ENCODE data around the gene SLC50A1. TPM values are rescaled to one million over a fixed set of nuclear protein-coding genes. Genes with fewer than 3 reads are reported as not detected.
"Not testable (repeated sequence)": the region's sequence is repeated elsewhere in the genome, so short reads cannot be mapped to it uniquely, and the experiment has no call there.

The SLC50A1 gene
- total RNA-seq, 1 experiment from 2014 or later = 67.4 TPM

DNA sequence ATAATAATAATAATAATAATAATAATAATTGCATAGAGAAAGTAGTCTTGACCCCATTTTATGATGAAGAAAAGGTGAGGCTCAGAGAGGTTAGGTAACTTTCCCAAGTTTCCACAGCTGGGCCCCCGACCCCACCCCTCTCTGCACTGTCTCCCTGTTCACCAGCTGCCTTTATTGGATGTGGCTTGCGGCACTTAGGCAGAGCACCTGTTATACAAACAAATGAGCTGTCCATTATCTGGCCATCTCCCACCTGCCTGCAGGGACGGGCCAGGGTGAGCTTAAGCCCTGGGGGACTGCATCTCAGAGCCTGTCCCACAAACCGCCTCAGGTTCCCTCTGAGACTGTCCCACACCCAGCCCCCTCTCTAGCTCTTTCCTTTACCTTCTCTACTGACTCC lies 18.0 kb upstream of the SLC50A1 start:
- Histone ChIP-seq H3K36me3 (ENCODE audit: control insufficient read depth, insufficient read depth, low read length) (no peaks in the 10 kb centered on the region), H3K4me3 (ENCODE audit: low read depth in 2 of 2, low read length in 2 of 2) (no peak overlapping the region), H3K27me3 (ENCODE audit: control insufficient read depth, insufficient read depth, low read length) (no peaks in the 10 kb centered on the region), H3K4me1 (ENCODE audit: control insufficient read depth, insufficient read depth, low read length) (no peaks in the 10 kb centered on the region), H3K9me3 (ENCODE audit: control insufficient read depth, insufficient read depth, low read depth, low read length) (no peaks in the 10 kb centered on the region), H3K27ac (ENCODE audit: low read length) (no peak overlapping the region)
- ATAC-seq (no peak), DNase-seq (ENCODE audit: low read depth, low spot score) (no peak)
- no peak for TF ChIP-seq CTCF (IDR thresholded peaks at IDR 0.05)
- TF ChIP-seq, protein P1, sequence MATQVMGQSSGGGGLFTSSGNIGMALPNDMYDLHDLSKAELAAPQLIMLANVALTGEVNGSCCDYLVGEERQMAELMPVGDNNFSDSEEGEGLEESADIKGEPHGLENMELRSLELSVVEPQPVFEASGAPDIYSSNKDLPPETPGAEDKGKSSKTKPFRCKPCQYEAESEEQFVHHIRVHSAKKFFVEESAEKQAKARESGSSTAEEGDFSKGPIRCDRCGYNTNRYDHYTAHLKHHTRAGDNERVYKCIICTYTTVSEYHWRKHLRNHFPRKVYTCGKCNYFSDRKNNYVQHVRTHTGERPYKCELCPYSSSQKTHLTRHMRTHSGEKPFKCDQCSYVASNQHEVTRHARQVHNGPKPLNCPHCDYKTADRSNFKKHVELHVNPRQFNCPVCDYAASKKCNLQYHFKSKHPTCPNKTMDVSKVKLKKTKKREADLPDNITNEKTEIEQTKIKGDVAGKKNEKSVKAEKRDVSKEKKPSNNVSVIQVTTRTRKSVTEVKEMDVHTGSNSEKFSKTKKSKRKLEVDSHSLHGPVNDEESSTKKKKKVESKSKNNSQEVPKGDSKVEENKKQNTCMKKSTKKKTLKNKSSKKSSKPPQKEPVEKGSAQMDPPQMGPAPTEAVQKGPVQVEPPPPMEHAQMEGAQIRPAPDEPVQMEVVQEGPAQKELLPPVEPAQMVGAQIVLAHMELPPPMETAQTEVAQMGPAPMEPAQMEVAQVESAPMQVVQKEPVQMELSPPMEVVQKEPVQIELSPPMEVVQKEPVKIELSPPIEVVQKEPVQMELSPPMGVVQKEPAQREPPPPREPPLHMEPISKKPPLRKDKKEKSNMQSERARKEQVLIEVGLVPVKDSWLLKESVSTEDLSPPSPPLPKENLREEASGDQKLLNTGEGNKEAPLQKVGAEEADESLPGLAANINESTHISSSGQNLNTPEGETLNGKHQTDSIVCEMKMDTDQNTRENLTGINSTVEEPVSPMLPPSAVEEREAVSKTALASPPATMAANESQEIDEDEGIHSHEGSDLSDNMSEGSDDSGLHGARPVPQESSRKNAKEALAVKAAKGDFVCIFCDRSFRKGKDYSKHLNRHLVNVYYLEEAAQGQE (IDR thresholded peaks at IDR 0.05; ENCODE audit: insufficient read depth in 1 of 2, low read depth in 2 of 2, low read length in 1 of 2) = no peak
- no peak for TF ChIP-seq POLR2AphosphoS5 (IDR thresholded peaks at IDR 0.05; ENCODE audit: low read depth, low read length)
- no peak for TF ChIP-seq SIN3A (IDR thresholded peaks at IDR 0.05; ENCODE audit: borderline replicate concordance, insufficient read depth, low read depth, low read length)
- TF ChIP-seq TCF7L2 (IDR thresholded peaks at IDR 0.05; ENCODE audit: low read depth, low read length) = no peak
- CTCF ChIA-PET = interaction anchor here (0.7 kb wide), 2 partner anchors 26 to 55 kb away, joined by 3 to 5 read pairs; partner anchors contain the start of gene KRTCAP2
- BruUV-seq (replicated peaks) = no TSS peak
- POLR2A ChIA-PET = interaction anchor here (0.6 kb wide), 1 partner anchor 132 kb away, joined by 15 read pairs; no protein-coding TSS in a partner anchor
- intact Hi-C loops (cut with micrococcal nuclease; ENCODE audit: unreplicated experiment) = no loop called here
- in situ Hi-C loops (cut with HindIII; ENCODE audit: low pct_unique_long_range_greater_than_20kb, low sequenced_read_pairs) = no loop called here

DNA sequence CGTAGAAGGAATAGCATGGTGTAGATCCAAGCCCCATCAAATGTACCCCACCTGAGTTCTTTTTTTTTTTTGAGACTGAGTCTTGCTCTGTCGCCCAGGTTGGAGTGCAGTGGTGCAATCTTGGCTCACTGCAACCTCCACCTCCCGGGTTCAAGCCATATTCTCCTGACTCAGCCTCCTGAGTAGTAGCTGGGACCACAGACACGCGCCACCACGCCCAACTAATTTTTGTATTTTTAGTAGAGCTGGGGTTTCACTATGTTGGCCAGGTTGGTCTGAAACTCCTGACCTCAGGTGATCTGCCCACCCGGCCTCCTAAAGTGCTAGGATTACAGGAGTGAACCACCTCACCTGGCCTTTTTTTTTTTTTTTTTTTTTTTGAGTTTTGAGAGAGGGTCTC lies 17.6 kb upstream of the SLC50A1 start:
- H3K4me3 ChIP-seq (ENCODE audit: low read depth in 2 of 2, low read length in 2 of 2); H3K27ac ChIP-seq (ENCODE audit: low read length); DNase-seq (ENCODE audit: low read depth, low spot score); ATAC-seq; H3K36me3 ChIP-seq (ENCODE audit: control insufficient read depth, insufficient read depth, low read length); H3K4me1 ChIP-seq (ENCODE audit: control insufficient read depth, insufficient read depth, low read length); intact Hi-C loops (cut with micrococcal nuclease; ENCODE audit: unreplicated experiment); BruUV-seq (replicated peaks); POLR2A ChIA-PET; H3K27me3 ChIP-seq (ENCODE audit: control insufficient read depth, insufficient read depth, low read length); in situ Hi-C loops (cut with HindIII; ENCODE audit: low pct_unique_long_range_greater_than_20kb, low sequenced_read_pairs); H3K9me3 ChIP-seq (ENCODE audit: control insufficient read depth, insufficient read depth, low read depth, low read length): not testable (repeated sequence)
- CTCF ChIA-PET = interaction anchor here (0.7 kb wide), 2 partner anchors 49 to 55 kb away, joined by 3 to 4 read pairs; partner anchors contain the start of gene KRTCAP2

DNA sequence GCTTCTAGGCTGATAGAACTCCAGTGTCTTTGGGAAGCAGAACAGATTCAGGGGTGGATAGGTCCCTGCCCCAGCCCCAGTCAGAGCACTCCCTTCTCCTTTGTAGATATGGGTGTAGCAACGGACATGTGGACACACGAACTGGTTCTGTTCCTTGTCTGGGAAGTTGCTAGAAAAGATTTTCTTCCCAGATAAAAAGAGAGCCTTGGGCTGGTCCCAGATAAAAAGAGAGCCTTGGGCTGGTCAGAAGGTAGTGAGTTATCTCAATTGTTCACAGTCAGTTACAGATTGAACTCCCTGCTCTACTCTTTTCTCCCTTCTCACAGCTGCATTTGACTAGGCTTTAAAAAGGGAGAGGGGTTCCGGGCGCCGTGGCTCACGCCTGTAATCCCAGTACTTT lies 15.4 kb upstream of the SLC50A1 start:
- TF ChIP-seq CTCF (IDR thresholded peaks at IDR 0.05) (no peak), TCF7L2 (IDR thresholded peaks at IDR 0.05; ENCODE audit: low read depth, low read length) (no peak), POLR2AphosphoS5 (IDR thresholded peaks at IDR 0.05; ENCODE audit: low read depth, low read length) (no peak), SIN3A (IDR thresholded peaks at IDR 0.05; ENCODE audit: borderline replicate concordance, insufficient read depth, low read depth, low read length) (no peak)
- TF ChIP-seq, protein P1 (IDR thresholded peaks at IDR 0.05; ENCODE audit: insufficient read depth in 1 of 2, low read depth in 2 of 2, low read length in 1 of 2) = no peak
- CTCF ChIA-PET = interaction anchor here (1.9 kb wide), 1 partner anchor 47 kb away, joined by 5 read pairs; no protein-coding TSS in a partner anchor
- no peaks in the 10 kb centered on the region for H3K27me3 ChIP-seq (ENCODE audit: control insufficient read depth, insufficient read depth, low read length)

More for the DNA sequence above, 15.4 kb upstream of the SLC50A1 start:
- BruUV-seq (replicated peaks) = no TSS peak
- no peak overlapping the region for H3K27ac ChIP-seq (ENCODE audit: low read length)
- DNase-seq (ENCODE audit: low read depth, low spot score) = no peak
- POLR2A ChIA-PET = no interaction called here
- no peaks in the 10 kb centered on the region for H3K9me3 ChIP-seq (ENCODE audit: control insufficient read depth, insufficient read depth, low read depth, low read length)
- in situ Hi-C loops (cut with HindIII; ENCODE audit: low pct_unique_long_range_greater_than_20kb, low sequenced_read_pairs) (no loop called here), intact Hi-C loops (cut with micrococcal nuclease; ENCODE audit: unreplicated experiment) (no loop called here)
- no peaks in the 10 kb centered on the region for H3K36me3 ChIP-seq (ENCODE audit: control insufficient read depth, insufficient read depth, low read length)
- no peak for ATAC-seq
- peaks cover 11% of the 10 kb centered on the region for H3K4me1 ChIP-seq (ENCODE audit: control insufficient read depth, insufficient read depth, low read length)
- H3K4me3 ChIP-seq (ENCODE audit: low read depth in 2 of 2, low read length in 2 of 2) = no peak overlapping the region

Measured in Panc1 (cell line).